GM18517 (cell line): Measurements from ENCODE around the gene TK1.

ENCODE experiments used
- ATAC-seq: cut with Tn5 transposase; IDR thresholded peaks from one replicate; pipeline ENCODE4 v1.9.1; 2021; ENCODE audit warnings: mild to moderate bottlenecking, moderate library complexity; ENCODE audit not compliant: unreplicated experiment

Gene TK1

GRCh38 chr17:78125138-78125913 lies 61.5 kb downstream of the TK1 start:
- no peak for ATAC-seq

- no peak for ATAC-seq
Measured at GRCh38 chr17:78124836-78125137, 62.1 kb downstream of the TK1 start.
